Ectodermal cell (in vitro differentiated cells): ENCODE data around the gene FREM2.

Experiments used
- H3K27ac ChIP-seq: 2 replicates; pipeline ENCODE4 v1.7.0; 2013; ENCODE audit warnings: mild to moderate bottlenecking, low read depth, low read length; ENCODE audit not compliant: insufficient read depth, poor library complexity, severe bottlenecking
- H3K27me3 ChIP-seq: 2 replicates; pipeline ENCODE4 v1.7.0; 2013; ENCODE audit warnings: mild to moderate bottlenecking, low read length; ENCODE audit not compliant: insufficient read depth, control insufficient read depth, poor library complexity, severe bottlenecking
- H3K36me3 ChIP-seq: one replicate; pipeline ENCODE4 v1.7.0; 2013; ENCODE audit warnings: low read length; ENCODE audit not compliant: control insufficient read depth, insufficient read depth
- H3K4me1 ChIP-seq: one replicate; pipeline ENCODE4 v1.7.0; 2013; ENCODE audit warnings: low read length; ENCODE audit not compliant: control insufficient read depth, insufficient read depth
- H3K4me3 ChIP-seq: 2 replicates; pipeline ENCODE4 v1.7.0; 2013; ENCODE audit warnings: low read depth, low read length, control low read depth; ENCODE audit not compliant: insufficient read depth
- H3K9me3 ChIP-seq: 2 replicates; pipeline ENCODE4 v1.7.0; 2013; ENCODE audit warnings: mild to moderate bottlenecking, low read length, moderate library complexity; ENCODE audit not compliant: control insufficient read depth
- WGBS, 2 experiments: methylation state at CpG; one replicate each; pipeline ENCODE4 v1.1.7; 2013; ENCODE audit warnings: missing lambda C conversion rate in 2 of 2; 5-methylcytosine and 5-hydroxymethylcytosine counted together

The FREM2 gene

GRCh38 chr13:38908574-38908973, 221.7 kb downstream of the FREM2 start:
- Histone ChIP-seq H3K27me3 (no peaks in the 10 kb centered on the region), H3K9me3 (no peaks in the 10 kb centered on the region), H3K4me3 (no peak overlapping the region), H3K27ac (no peak overlapping the region), H3K4me1 (no peaks in the 10 kb centered on the region), H3K36me3 (no peaks in the 10 kb centered on the region)
- WGBS, 2 experiments = 95 to 96% methylated on average over 2 of the region's 2 CpGs

GRCh38 chr13:38914070-38914469, 227.2 kb downstream of the FREM2 start:
- no peaks in the 10 kb centered on the region for H3K36me3 ChIP-seq
- H3K27me3 ChIP-seq = no peaks in the 10 kb centered on the region
- H3K4me3 ChIP-seq = no peak overlapping the region
- H3K9me3 ChIP-seq = no peaks in the 10 kb centered on the region
- WGBS, 2 experiments = 93 to 98% methylated on average over 6 of the region's 6 CpGs
- H3K4me1 ChIP-seq = no peaks in the 10 kb centered on the region
- H3K27ac ChIP-seq = no peak overlapping the region

GRCh38 chr13:38921081-38921480, 234.2 kb downstream of the FREM2 start:
- peaks cover 2% of the 10 kb centered on the region for H3K4me1 ChIP-seq
- no peaks in the 10 kb centered on the region for H3K36me3 ChIP-seq
- WGBS, 2 experiments = 94 to 97% methylated on average over 2 of the region's 2 CpGs
- H3K9me3 ChIP-seq = no peaks in the 10 kb centered on the region
- H3K27me3 ChIP-seq = no peaks in the 10 kb centered on the region
- no peak overlapping the region for H3K27ac ChIP-seq
- H3K4me3 ChIP-seq = no peak overlapping the region

- no peaks in the 10 kb centered on the region for H3K27me3 ChIP-seq
- H3K4me1 ChIP-seq = peaks cover 5% of the 10 kb centered on the region
- no peak overlapping the region for H3K4me3 ChIP-seq
- H3K36me3 ChIP-seq = no peaks in the 10 kb centered on the region
- no peaks in the 10 kb centered on the region for H3K9me3 ChIP-seq
- H3K27ac ChIP-seq = no peak overlapping the region
- WGBS, 2 experiments = no CpG with 5 or more reads among the region's 1 CpG
Observed at GRCh38 chr13:38922170-38922569, 235.3 kb downstream of the FREM2 start.

GRCh38 chr13:38933786-38934185, 246.9 kb downstream of the FREM2 start:
- H3K4me3 ChIP-seq = no peak overlapping the region
- H3K36me3 ChIP-seq = no peaks in the 10 kb centered on the region
- no peak overlapping the region for H3K27ac ChIP-seq
- no peaks in the 10 kb centered on the region for H3K9me3 ChIP-seq
- no peaks in the 10 kb centered on the region for H3K27me3 ChIP-seq
- H3K4me1 ChIP-seq = no peaks in the 10 kb centered on the region
